ENCODE results near the gene ASTN1. TPM values are rescaled to one million over a fixed set of nuclear protein-coding genes. Genes with fewer than 3 reads are reported as not detected.

Gene ASTN1
- total and polyA plus RNA-seq, 2 experiments from 2014 or later = 9.3 to 34.2 TPM

- no peaks in the 10 kb centered on the region for H3K27me3 ChIP-seq
- DNase-seq (ENCODE audit: low read depth in 1 of 2, low spot score in 1 of 2) = no peak
- no peak for TF ChIP-seq CTCF (IDR thresholded peaks at IDR 0.05; ENCODE audit: low read depth, low read length)
These were observed 47.6 kb downstream of the ASTN1 start for GRCh38 chr1:177116941-177117340.

GRCh38 chr1:177106614-177107365 is 57.7 kb downstream of the ASTN1 start:
- no peaks in the 10 kb centered on the region for H3K27me3 ChIP-seq
- DNase-seq (ENCODE audit: low read depth in 1 of 2, low spot score in 1 of 2) = no peak
- H3K9me3 ChIP-seq (ENCODE audit: low read depth) = no peaks in the 10 kb centered on the region
- H3K36me3 ChIP-seq = no peaks in the 10 kb centered on the region
- TF ChIP-seq CTCF (IDR thresholded peaks at IDR 0.05; ENCODE audit: low read depth, low read length) = no peak
- H3K4me3 ChIP-seq = no peak overlapping the region
- H3K4me1 ChIP-seq (ENCODE audit: low read depth) = no peaks in the 10 kb centered on the region
- no peak overlapping the region for H3K27ac ChIP-seq

More at GRCh38 chr1:177116941-177117340, 47.6 kb downstream of the ASTN1 start:
- H3K27ac ChIP-seq = no peak overlapping the region
- no peaks in the 10 kb centered on the region for H3K9me3 ChIP-seq (ENCODE audit: low read depth)
- H3K36me3 ChIP-seq = no peaks in the 10 kb centered on the region
- H3K4me1 ChIP-seq (ENCODE audit: low read depth) = no peaks in the 10 kb centered on the region
- no peak overlapping the region for H3K4me3 ChIP-seq

- Histone ChIP-seq H3K4me3 (no peak overlapping the region), H3K27ac (no peak overlapping the region), H3K27me3 (no peaks in the 10 kb centered on the region), H3K36me3 (no peaks in the 10 kb centered on the region), H3K9me3 (ENCODE audit: low read depth) (no peaks in the 10 kb centered on the region), H3K4me1 (ENCODE audit: low read depth) (no peaks in the 10 kb centered on the region)
- TF ChIP-seq CTCF (IDR thresholded peaks at IDR 0.05; ENCODE audit: low read depth, low read length) = no peak
- no peak for DNase-seq (ENCODE audit: low read depth in 1 of 2, low spot score in 1 of 2)
These were observed 58.3 kb downstream of the ASTN1 start for GRCh38 chr1:177106196-177106595.

- H3K27ac ChIP-seq = no peak overlapping the region
- H3K36me3 ChIP-seq = no peaks in the 10 kb centered on the region
- no peak for TF ChIP-seq CTCF (IDR thresholded peaks at IDR 0.05; ENCODE audit: low read depth, low read length)
- DNase-seq (ENCODE audit: low read depth in 1 of 2, low spot score in 1 of 2) = no peak
- H3K4me1 ChIP-seq (ENCODE audit: low read depth) = no peaks in the 10 kb centered on the region
- H3K4me3 ChIP-seq = no peak overlapping the region
- no peaks in the 10 kb centered on the region for H3K9me3 ChIP-seq (ENCODE audit: low read depth)
- H3K27me3 ChIP-seq = no peaks in the 10 kb centered on the region
These were observed 61.3 kb downstream of the ASTN1 start for GRCh38 chr1:177103005-177103852.

- TF ChIP-seq CTCF (IDR thresholded peaks at IDR 0.05; ENCODE audit: low read depth, low read length) = no peak
- Histone ChIP-seq H3K36me3 (no peaks in the 10 kb centered on the region), H3K4me3 (no peak overlapping the region), H3K4me1 (ENCODE audit: low read depth) (no peaks in the 10 kb centered on the region), H3K9me3 (ENCODE audit: low read depth) (no peaks in the 10 kb centered on the region), H3K27me3 (no peaks in the 10 kb centered on the region), H3K27ac (no peak overlapping the region)
- no peak for DNase-seq (ENCODE audit: low read depth in 1 of 2, low spot score in 1 of 2)
These were observed 72.5 kb downstream of the ASTN1 start for GRCh38 chr1:177092001-177092400.

Data from cardiac muscle cell (in vitro differentiated cells and primary cell).